Epithelial cell of alveolus of lung (primary cell): Measurements from ENCODE around the gene PPIH. TPM values are rescaled to one million over a fixed set of nuclear protein-coding genes. Genes with fewer than 3 reads are reported as not detected.

Experiments used
- total RNA-seq: library from RNA; depleted of rRNA; stranded (reverse); fragments of >200 nt; gene quantifications from 2 replicates; pipeline ENCODE4 v1.2.1, GENCODE V29; 2015

The PPIH gene
- total RNA-seq: 38.1 and 51.3 TPM in 2 replicates

DNA sequence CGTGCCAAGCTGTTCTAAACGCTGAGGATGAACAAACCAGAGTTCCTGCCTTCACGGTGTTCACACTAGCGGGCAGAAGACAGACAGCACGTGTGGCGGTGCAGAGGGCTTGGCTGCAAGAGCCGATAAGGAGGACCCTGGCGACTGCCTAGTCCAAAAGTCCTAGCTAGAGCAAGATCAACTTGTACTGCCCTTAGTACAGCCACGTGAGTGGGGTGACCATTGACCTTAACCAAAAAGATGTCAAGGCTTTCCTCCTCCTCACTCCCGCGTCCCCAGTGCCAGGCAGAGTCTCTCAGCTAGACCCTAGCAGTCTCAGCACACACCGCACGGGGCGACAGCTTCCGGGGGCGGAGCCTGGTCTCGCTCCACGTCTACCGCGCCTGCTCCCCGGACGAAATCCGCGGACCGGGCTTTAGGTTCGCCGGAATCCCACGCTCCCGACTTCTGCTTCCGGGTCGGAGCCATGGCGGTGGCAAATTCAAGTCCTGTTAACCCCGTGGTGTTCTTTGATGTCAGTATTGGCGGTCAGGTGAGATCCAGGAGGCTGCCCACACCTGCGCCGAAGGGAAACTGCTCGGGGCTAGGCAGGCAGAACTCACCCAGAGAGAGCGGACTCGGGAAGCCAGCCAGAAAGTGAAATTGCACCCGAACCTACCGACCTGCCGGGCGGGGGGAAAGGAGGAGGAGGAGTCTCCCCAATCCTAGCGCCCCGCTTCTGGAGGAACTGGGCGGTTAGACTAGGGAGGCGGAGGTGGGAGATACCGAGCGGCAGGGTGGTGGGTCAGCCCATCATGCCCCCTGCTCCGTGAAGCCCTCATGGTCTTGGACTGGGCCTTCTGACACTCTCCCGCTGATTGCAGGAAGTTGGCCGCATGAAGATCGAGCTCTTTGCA is at the start of gene PPIH:
PPIH (plus strand) TSS at position 443 of the 896 bp plus-strand sequence; CDS start at position 467, 24 bp downstream.

DNA sequence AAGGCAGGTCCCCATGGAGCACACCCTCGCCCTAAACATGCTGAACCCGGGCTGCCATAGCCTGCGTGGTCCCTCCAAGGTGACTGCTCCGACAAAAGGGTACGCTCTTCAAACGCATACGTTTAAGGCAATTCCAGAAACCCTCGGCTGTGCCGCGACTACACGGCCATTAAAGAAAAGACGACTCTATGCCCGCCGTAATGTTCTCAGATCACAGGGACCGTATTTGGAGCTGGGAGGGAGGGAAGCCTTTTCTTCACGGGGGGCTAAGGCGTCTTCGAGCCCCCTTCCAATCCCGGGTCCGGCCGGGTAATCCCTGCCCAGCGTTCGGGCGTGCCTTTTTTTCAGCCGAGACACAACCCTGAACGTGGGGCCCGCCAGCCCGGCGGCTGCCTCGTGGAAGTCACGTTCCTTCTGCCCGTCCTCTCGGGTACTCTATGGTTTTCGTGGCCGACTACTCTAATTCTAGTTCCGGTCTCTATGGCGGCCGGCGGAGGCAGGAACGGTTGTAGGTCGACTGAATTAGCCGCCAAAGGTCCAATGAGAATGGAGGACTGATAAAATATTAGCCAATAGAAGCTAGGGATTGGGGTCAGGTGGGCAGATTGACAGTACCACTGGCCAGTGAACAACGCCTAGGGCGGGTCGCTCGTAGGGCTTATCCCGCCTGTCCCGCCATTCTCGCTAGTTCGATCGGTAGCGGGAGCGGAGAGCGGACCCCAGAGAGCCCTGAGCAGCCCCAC is 23.7 kb downstream of the PPIH start, which contains the start of gene YBX1:
YBX1 (plus strand) TSS at position 678 of the 743 bp plus-strand sequence. CDS start 148 bp downstream, outside the sequence.

Other genes with a start within 250 kb of the PPIH start
- gene ZMYND12, start 202.4 kb upstream of the PPIH start, total RNA-seq: 0.26 and 0.96 TPM in 2 replicates
- gene PPCS, start 201.9 kb upstream of the PPIH start, total RNA-seq: 45.9 and 66.8 TPM in 2 replicates
- gene CCDC30, start 195.1 kb upstream of the PPIH start, total RNA-seq: 0.13 and 0.96 TPM in 2 replicates
- gene YBX1, start 24.0 kb downstream of the PPIH start, total RNA-seq: 388 and 812 TPM in 2 replicates
- 1.6 TPM in 1 of 2 replicates, not detected in the other for gene CLDN19, start 81.8 kb downstream of the PPIH start, total RNA-seq
- gene P3H1, start 108.6 kb downstream of the PPIH start, total RNA-seq: 182 and 193 TPM in 2 replicates
- gene C1orf50, start 108.8 kb downstream of the PPIH start, total RNA-seq: 1.7 and 2.5 TPM in 2 replicates
- 0.32 TPM in 1 of 2 replicates, not detected in the other for gene TMEM269, start 126.6 kb downstream of the PPIH start, total RNA-seq
- gene ERMAP, start 158.7 kb downstream of the PPIH start, total RNA-seq: 8.7 and 11.7 TPM in 2 replicates
- gene SVBP, start 159.0 kb downstream of the PPIH start, total RNA-seq: 19.5 and 23.7 TPM in 2 replicates
- 6.5 and 8.7 TPM in 2 replicates for gene ZNF691, start 188.2 kb downstream of the PPIH start, total RNA-seq